Pancreas (tissue), 10 donors: ENCODE data around the gene FCRL6. TPM values are rescaled to one million over a fixed set of nuclear protein-coding genes. Genes with fewer than 3 reads are reported as not detected.

Experiments used
- ATAC-seq, 4 donors: fragments of 200-7000 bp; cut with Tn5 transposase; one replicate each; pipeline versions ENCODE4 v1.8.0 to v1.9.1; 2020; ENCODE audit warnings: mild to moderate bottlenecking in 4 of 4, moderate library complexity in 4 of 4
- DNase-seq, 6 donors: peaks; one replicate each; pipeline ENCODE4 v3.0.0-alpha.2; 2020
- FAIRE-seq: peaks from 2 replicates; lab custom pipeline; 2012; peaks lifted over from hg19 to GRCh38; lab: Jason Lieb, UNC
- H3K27ac ChIP-seq, 4 donors: fragments of 200-600 bp; sonication (generic); 1 replicate in 3 of 4; 2 replicates in 1 of 4; pipeline versions ENCODE4 v1.5.0 to v1.8.0; 2020
- H3K27me3 ChIP-seq, 4 donors: fragments of 200-600 bp; one replicate each; pipeline ENCODE4 v1.8.0; 2021
- H3K36me3 ChIP-seq, 3 donors: fragments of 200-600 bp; sonication (generic) in 1 of 3; one replicate each; pipeline versions ENCODE4 v1.5.0 to v1.8.0; 2020 to 2021
- H3K4me1 ChIP-seq, 3 donors: fragments of 200-600 bp; one replicate each; pipeline ENCODE4 v1.8.0; 2021
- H3K4me3 ChIP-seq, 4 donors: fragments of 200-600 bp; sonication (generic) in 2 of 4; one replicate each; pipeline versions ENCODE4 v1.5.0 to v1.8.0; 2020 to 2021
- H3K9me3 ChIP-seq, 4 donors: fragments of 200-600 bp; one replicate each; pipeline ENCODE4 v1.8.0; 2021
- WGBS, 2 donors: extraction: QIAGEN DNeasy Blood & Tissue Kit; methylation state at CpG; one replicate each; pipeline ENCODE4 v1.1.7; 2013; 5-methylcytosine and 5-hydroxymethylcytosine counted together
- intact Hi-C, 3 donors: fragments of 100-400 bp; cut with DNase I; formaldehyde crosslinking; loops; one replicate each; pipeline versions ENCODE4 v1.11.1 to v1.14.2; 2022
- polyA plus RNA-seq, 2 donors: library from polyadenylated mRNA; stranded (reverse); fragments of 200-250 nt; gene quantifications; one replicate each; pipeline ENCODE4 v1.2.3, GENCODE V29; 2013
- total RNA-seq, 6 donors: library from RNA; stranded (reverse); fragmentation: NEBNext Ultra II Directional in 4 of 6; extraction: Animal tissue kit (Norgen Biotek cat#: 25700) in 4 of 6; gene quantifications; one replicate each; pipeline versions ENCODE4 v1.2.1 to v1.2.4, GENCODE V29; 2021 to 2023
- TF ChIP-seq, protein P1 (sequence below), 4 donors: fragments of 200-600 bp; sonication (generic) in 3 of 4; IDR thresholded peaks; one replicate each; pipeline versions ENCODE4 v1.5.0 to v1.8.0; 2021; ENCODE audit warnings: antibody characterized with exemption in 4 of 4
- donor health status: healthy with polysubstance abuse.
- donor health status: DM: no; HTN: no; CAD: no; lungs with moderate emphysema.
- donor health status: DM: no; HTN: no; CAD: no.
- donor health status: control.
- donor health status: control.
- donor health status: Bipolar disorder and iron deficiency.
- donor health status: DM: yes; HTN: yes; CAD: no.
- donor health status: DM: no; HTN: no; CAD: no.
- donor health status: DM: no; HTN: no; CAD: no.
- donor health status: DM: yes; HTN: yes; CAD: no.

FCRL6 gene
- total and polyA plus RNA-seq, 8 donors: 0.19 to 0.67 (median 0.31) TPM; not detected in 3

DNA sequence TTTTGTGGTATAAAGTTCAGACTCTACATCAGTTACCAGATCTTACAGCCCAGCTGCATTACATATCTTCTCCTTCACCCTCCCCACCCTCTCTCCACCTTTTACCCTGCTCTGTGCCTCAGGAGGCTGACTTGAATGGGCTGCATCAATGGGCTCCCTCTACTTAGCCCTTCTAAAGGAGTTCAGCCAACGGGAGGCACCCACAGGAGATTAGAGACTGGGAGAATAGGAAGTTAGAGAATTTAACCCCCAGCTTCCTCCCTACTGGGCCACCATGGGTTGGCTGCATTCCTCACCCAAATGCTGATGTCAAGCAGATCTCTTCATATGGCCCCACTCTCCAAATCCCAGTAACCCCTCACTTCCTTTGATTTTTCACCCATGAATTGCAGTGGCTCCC, 38.5 kb upstream of the FCRL6 start:
- Histone ChIP-seq H3K27ac (no peak overlapping the region), H3K4me1 (no peaks in the 10 kb centered on the region), H3K4me3 (no peak overlapping the region), H3K27me3 (no peaks in the 10 kb centered on the region), H3K36me3 (no peaks in the 10 kb centered on the region), H3K9me3 (no peaks in the 10 kb centered on the region)
- intact Hi-C loops: no loop called here
- FAIRE-seq: no peak
- ATAC-seq: no peak
- TF ChIP-seq, protein P1, sequence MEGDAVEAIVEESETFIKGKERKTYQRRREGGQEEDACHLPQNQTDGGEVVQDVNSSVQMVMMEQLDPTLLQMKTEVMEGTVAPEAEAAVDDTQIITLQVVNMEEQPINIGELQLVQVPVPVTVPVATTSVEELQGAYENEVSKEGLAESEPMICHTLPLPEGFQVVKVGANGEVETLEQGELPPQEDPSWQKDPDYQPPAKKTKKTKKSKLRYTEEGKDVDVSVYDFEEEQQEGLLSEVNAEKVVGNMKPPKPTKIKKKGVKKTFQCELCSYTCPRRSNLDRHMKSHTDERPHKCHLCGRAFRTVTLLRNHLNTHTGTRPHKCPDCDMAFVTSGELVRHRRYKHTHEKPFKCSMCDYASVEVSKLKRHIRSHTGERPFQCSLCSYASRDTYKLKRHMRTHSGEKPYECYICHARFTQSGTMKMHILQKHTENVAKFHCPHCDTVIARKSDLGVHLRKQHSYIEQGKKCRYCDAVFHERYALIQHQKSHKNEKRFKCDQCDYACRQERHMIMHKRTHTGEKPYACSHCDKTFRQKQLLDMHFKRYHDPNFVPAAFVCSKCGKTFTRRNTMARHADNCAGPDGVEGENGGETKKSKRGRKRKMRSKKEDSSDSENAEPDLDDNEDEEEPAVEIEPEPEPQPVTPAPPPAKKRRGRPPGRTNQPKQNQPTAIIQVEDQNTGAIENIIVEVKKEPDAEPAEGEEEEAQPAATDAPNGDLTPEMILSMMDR (IDR thresholded peaks at IDR 0.05): no peak
- 33 to 35% methylated on average over 1 of the region's 1 CpG for WGBS, 2 donors
- no peak for DNase-seq

DNA sequence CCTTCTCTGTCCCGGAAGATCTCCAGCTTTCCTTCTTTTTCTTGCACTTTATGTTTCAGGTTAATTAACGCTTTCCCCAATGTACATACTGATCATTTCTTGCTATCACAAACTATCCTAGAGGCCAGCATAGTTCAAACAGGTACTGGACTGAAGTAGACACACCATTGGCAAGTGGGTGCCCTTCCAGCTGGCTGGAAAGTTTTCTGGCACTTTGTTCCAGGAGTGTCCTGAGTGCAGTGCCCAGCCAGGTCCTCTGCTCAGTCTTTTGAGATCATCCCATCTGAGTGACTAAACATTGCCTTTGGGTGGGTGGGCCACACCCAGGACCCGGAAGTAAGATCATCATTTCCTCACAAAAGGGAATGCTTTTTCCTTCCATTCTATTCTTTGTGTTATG, 36.4 kb upstream of the FCRL6 start:
- DNase-seq: no peak
- no peaks in the 10 kb centered on the region for H3K36me3 ChIP-seq
- no peaks in the 10 kb centered on the region for H3K27me3 ChIP-seq
- no peaks in the 10 kb centered on the region for H3K9me3 ChIP-seq
- H3K4me1 ChIP-seq: no peaks in the 10 kb centered on the region
- intact Hi-C loops: no loop called here
- no peak overlapping the region for H3K4me3 ChIP-seq
- ATAC-seq: no peak
- 75 to 78% methylated on average over 3 of the region's 3 CpGs for WGBS, 2 donors
- no peak for FAIRE-seq
- TF ChIP-seq, protein P1 (IDR thresholded peaks at IDR 0.05): no peak
- no peak overlapping the region for H3K27ac ChIP-seq

- TF ChIP-seq, protein P1 (IDR thresholded peaks at IDR 0.05): no peak
- Histone ChIP-seq H3K36me3 (no peaks in the 10 kb centered on the region), H3K4me1 (no peaks in the 10 kb centered on the region), H3K9me3 (no peaks in the 10 kb centered on the region), H3K27me3 (no peaks in the 10 kb centered on the region), H3K27ac (no peak overlapping the region), H3K4me3 (no peak overlapping the region)
- 76% methylated on average over 2 of the region's 2 CpGs for WGBS, 2 donors
- DNase-seq: no peak
- intact Hi-C loops: no loop called here
- ATAC-seq: no peak
- FAIRE-seq: no peak
Measured at GRCh38 chr1:159771127-159771895, 30.8 kb upstream of the FCRL6 start.

- 72 to 86% methylated on average over 2 of the region's 2 CpGs for WGBS, 2 donors
- H3K4me1 ChIP-seq: peaks cover 0 to under 1% (median 0%) of the 10 kb centered on the region in 3 donors
- no peak overlapping the region for H3K27ac ChIP-seq
- TF ChIP-seq, protein P1 (IDR thresholded peaks at IDR 0.05): no peak
- no peaks in the 10 kb centered on the region for H3K36me3 ChIP-seq
- DNase-seq: no peak
- no peak overlapping the region for H3K4me3 ChIP-seq
- intact Hi-C loops: no loop called here
- FAIRE-seq: no peak
- H3K27me3 ChIP-seq: no peaks in the 10 kb centered on the region
- no peak for ATAC-seq
- no peaks in the 10 kb centered on the region for H3K9me3 ChIP-seq
Measured at GRCh38 chr1:159774465-159774864, 27.7 kb upstream of the FCRL6 start.

GRCh38 chr1:159775716-159776115, 26.4 kb upstream of the FCRL6 start:
- Histone ChIP-seq H3K4me3 (no peak overlapping the region), H3K4me1 (peaks cover 0 to 10% (median 0%) of the 10 kb centered on the region in 3 donors), H3K27ac (no peak overlapping the region), H3K36me3 (no peaks in the 10 kb centered on the region), H3K27me3 (no peaks in the 10 kb centered on the region), H3K9me3 (no peaks in the 10 kb centered on the region)
- DNase-seq: no peak
- no peak for ATAC-seq
- TF ChIP-seq, protein P1 (IDR thresholded peaks at IDR 0.05): no peak
- FAIRE-seq: no peak
- WGBS, 2 donors: 88 to 94% methylated on average over 2 of the region's 2 CpGs
- intact Hi-C loops: no loop called here
